Uterus (tissue), 4 donors: ENCODE measurements around the gene RASSF4. TPM values are rescaled to one million over a fixed set of nuclear protein-coding genes. Genes with fewer than 3 reads are reported as not detected.

Source experiments
- DNase-seq, 2 donors: peaks; one replicate each; pipeline ENCODE4 v3.0.0-alpha.2; 2019 to 2020
- H3K27ac ChIP-seq, 2 donors: fragments of 200-600 bp; sonication (generic); 1 replicate in 1 of 2; 2 replicates in 1 of 2; pipeline ENCODE4 v1.5.1; 2016 to 2018
- H3K27me3 ChIP-seq, 2 donors: fragments of 200-600 bp; sonication (generic); one replicate each; pipeline ENCODE4 v1.5.1; 2018 to 2019; ENCODE audit warnings: control low read depth in 1 of 2
- H3K36me3 ChIP-seq, 2 donors: fragments of 200-600 bp; sonication (generic); one replicate each; pipeline ENCODE4 v1.5.1; 2019; ENCODE audit warnings: control low read depth in 1 of 2
- H3K4me1 ChIP-seq, 2 donors: fragments of 200-600 bp; sonication (generic); one replicate each; pipeline ENCODE4 v1.5.1; 2018 to 2019; ENCODE audit warnings: control low read depth in 1 of 2
- H3K4me3 ChIP-seq, 2 donors: fragments of 200-600 bp; sonication (generic); 1 replicate in 1 of 2; 2 replicates in 1 of 2; pipeline ENCODE4 v1.5.1; 2018 to 2019; ENCODE audit warnings: mild to moderate bottlenecking in 1 of 2
- H3K9me3 ChIP-seq, 2 donors: fragments of 200-600 bp; sonication (generic); one replicate each; pipeline ENCODE4 v1.5.1; 2019; ENCODE audit warnings: control low read depth in 1 of 2
- CTCF ChIP-seq, 4 experiments: fragments of 200-600 bp in 2 of 4; fragments of 450-650 bp in 2 of 4; sonication (generic) in 2 of 4; IDR thresholded peaks; one replicate each; pipeline ENCODE4 v1.5.1; 2016 to 2019; ENCODE audit warnings: antibody characterized with exemption in 4 of 4, mild to moderate bottlenecking in 2 of 4, moderate library complexity in 1 of 4
- POLR2A ChIP-seq, 2 donors: fragments of 450-650 bp; IDR thresholded peaks; one replicate each; pipeline ENCODE4 v1.6.1; 2016; ENCODE audit warnings: antibody characterized with exemption in 2 of 2, mild to moderate bottlenecking in 1 of 2, moderate library complexity in 1 of 2
- intact Hi-C: fragments of 100-400 bp; cut with DNase I; formaldehyde crosslinking; loops from one replicate; pipeline ENCODE4 v1.15.1; 2023; ENCODE audit warnings: low total_unique reads
- total RNA-seq, 4 donors: library from RNA; depleted of rRNA in 3 of 4; stranded (reverse); fragments of >200 nt in 3 of 4; gene quantifications; one replicate each; pipeline versions ENCODE4 v1.1.0 to v1.2.4, GENCODE V29; 2014 to 2023
- donor health status: DM: yes; HTN: yes; CAD: no.

Gene RASSF4
- total RNA-seq, 4 donors from 2014 or later: 6.1 to 26.5 (median 8.2) TPM

DNA sequence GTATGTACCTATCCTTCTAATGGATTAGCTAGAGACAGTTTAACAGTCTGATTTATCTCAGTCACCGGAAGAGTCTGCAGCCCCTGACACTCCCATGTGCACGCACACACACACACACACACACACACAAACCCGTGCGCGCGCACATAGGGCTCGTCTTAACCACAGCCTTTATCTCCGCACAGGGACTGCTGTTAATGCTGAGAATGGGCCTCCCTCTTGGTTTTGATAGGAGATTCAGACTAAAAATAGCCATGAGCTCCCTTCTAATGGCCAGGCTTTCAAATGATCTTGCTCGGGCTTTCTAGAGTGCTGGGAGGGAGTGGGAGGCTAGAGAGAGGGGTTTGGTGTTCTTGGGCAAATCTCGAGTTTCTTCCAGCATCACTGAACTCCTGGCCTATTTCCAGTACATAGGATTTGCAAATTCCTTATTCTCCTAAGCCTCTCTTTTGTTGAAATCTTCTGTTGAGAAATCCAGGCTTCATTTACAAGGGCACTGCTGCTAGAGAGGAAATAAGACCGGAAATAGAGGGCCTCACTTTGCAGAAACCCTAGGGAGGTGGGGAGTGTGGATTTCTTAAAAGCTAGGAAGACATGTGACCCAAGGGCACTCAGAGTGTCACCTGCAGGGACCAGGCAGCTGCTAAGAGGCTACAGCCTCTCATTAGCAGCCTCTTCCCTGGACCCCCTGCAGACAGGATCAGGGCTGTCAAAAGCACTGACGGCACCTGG lies 46.1 kb upstream of the RASSF4 start:
- Histone ChIP-seq H3K27me3 (no peaks in the 10 kb centered on the region), H3K36me3 (no peaks in the 10 kb centered on the region), H3K9me3 (no peaks in the 10 kb centered on the region), H3K4me1 (no peaks in the 10 kb centered on the region), H3K4me3 (no peak overlapping the region), H3K27ac (no peak overlapping the region)
- no peak for DNase-seq
- intact Hi-C loops: no loop called here
- TF ChIP-seq CTCF (IDR thresholded peaks at IDR 0.05) (no peak), POLR2A (IDR thresholded peaks at IDR 0.05) (no peak)

- no peak for DNase-seq
- no peaks in the 10 kb centered on the region for H3K4me1 ChIP-seq
- H3K4me3 ChIP-seq: no peak overlapping the region
- H3K27ac ChIP-seq: no peak overlapping the region
- H3K9me3 ChIP-seq: no peaks in the 10 kb centered on the region
- no peak for TF ChIP-seq POLR2A (IDR thresholded peaks at IDR 0.05)
- TF ChIP-seq CTCF (IDR thresholded peaks at IDR 0.05): no peak
- H3K27me3 ChIP-seq: no peaks in the 10 kb centered on the region
- intact Hi-C loops: no loop called here
- H3K36me3 ChIP-seq: no peaks in the 10 kb centered on the region
Measured at GRCh38 chr10:44914891-44915290, 44.7 kb upstream of the RASSF4 start.

DNA sequence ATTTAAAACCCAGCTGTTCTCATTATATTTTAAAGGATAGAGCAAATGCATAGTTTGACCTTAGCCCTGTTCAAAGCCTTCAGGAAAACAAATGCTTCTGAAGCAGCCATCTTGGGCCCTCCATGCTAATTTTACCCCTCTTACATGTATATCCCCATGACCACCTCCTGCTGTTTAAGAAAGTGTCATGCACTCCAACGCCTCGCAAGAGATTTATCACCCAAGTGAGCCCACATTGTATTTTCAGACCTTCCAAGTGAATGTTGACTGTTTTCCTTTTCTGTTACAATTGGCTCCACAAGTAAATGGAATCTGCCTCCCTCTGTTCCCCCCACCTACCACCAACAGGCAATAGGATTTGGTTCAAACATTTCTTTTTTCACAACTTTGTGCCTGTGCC lies 43.2 kb upstream of the RASSF4 start:
- intact Hi-C loops: no loop called here
- Histone ChIP-seq H3K9me3 (no peaks in the 10 kb centered on the region), H3K27ac (no peak overlapping the region), H3K4me3 (no peak overlapping the region), H3K4me1 (no peaks in the 10 kb centered on the region), H3K27me3 (no peaks in the 10 kb centered on the region), H3K36me3 (no peaks in the 10 kb centered on the region)
- TF ChIP-seq CTCF (IDR thresholded peaks at IDR 0.05): no peak
- TF ChIP-seq POLR2A (IDR thresholded peaks at IDR 0.05): no peak
- DNase-seq: no peak

DNA sequence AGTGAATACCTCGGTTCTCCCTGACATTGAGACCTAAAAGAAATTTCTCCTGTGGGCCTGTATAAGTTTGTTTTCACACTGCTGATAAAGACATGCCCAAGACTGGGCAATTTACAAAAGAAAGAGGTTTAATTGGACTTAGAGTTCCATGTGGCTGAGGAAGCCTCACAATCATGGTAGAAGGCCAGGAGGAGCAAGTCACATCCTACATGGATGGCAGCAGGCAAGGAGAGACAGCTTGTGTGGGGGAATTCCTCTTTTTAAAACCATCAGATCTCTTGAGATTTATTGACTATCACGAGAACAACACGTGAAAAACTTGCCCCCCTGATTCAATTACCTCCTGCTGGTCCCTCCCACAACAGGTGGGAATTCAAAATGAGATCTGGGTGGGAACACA lies 41.8 kb upstream of the RASSF4 start:
- no peak for DNase-seq
- Histone ChIP-seq H3K36me3 (no peaks in the 10 kb centered on the region), H3K4me3 (no peak overlapping the region), H3K27ac (no peak overlapping the region), H3K27me3 (no peaks in the 10 kb centered on the region), H3K9me3 (no peaks in the 10 kb centered on the region), H3K4me1 (no peaks in the 10 kb centered on the region)
- no peak for TF ChIP-seq POLR2A (IDR thresholded peaks at IDR 0.05)
- no peak for TF ChIP-seq CTCF (IDR thresholded peaks at IDR 0.05)
- intact Hi-C loops: no loop called here

- Histone ChIP-seq H3K4me3 (no peak overlapping the region), H3K4me1 (no peaks in the 10 kb centered on the region), H3K27me3 (no peaks in the 10 kb centered on the region), H3K9me3 (no peaks in the 10 kb centered on the region), H3K36me3 (no peaks in the 10 kb centered on the region), H3K27ac (no peak overlapping the region)
- no peak for TF ChIP-seq POLR2A (IDR thresholded peaks at IDR 0.05)
- no peak for TF ChIP-seq CTCF (IDR thresholded peaks at IDR 0.05)
- no peak for DNase-seq
- intact Hi-C loops: no loop called here
Measured at GRCh38 chr10:44920252-44920651, 39.4 kb upstream of the RASSF4 start.
